Embryonic facial prominence (tissue), 1 donor: Measurements from ENCODE around the gene BPIFA1.

Experiments used
- DNase-seq: peaks from one replicate; pipeline ENCODE4 v3.0.0-alpha.2; 2016; ENCODE audit errors: extremely low spot score

BPIFA1 gene

DNA sequence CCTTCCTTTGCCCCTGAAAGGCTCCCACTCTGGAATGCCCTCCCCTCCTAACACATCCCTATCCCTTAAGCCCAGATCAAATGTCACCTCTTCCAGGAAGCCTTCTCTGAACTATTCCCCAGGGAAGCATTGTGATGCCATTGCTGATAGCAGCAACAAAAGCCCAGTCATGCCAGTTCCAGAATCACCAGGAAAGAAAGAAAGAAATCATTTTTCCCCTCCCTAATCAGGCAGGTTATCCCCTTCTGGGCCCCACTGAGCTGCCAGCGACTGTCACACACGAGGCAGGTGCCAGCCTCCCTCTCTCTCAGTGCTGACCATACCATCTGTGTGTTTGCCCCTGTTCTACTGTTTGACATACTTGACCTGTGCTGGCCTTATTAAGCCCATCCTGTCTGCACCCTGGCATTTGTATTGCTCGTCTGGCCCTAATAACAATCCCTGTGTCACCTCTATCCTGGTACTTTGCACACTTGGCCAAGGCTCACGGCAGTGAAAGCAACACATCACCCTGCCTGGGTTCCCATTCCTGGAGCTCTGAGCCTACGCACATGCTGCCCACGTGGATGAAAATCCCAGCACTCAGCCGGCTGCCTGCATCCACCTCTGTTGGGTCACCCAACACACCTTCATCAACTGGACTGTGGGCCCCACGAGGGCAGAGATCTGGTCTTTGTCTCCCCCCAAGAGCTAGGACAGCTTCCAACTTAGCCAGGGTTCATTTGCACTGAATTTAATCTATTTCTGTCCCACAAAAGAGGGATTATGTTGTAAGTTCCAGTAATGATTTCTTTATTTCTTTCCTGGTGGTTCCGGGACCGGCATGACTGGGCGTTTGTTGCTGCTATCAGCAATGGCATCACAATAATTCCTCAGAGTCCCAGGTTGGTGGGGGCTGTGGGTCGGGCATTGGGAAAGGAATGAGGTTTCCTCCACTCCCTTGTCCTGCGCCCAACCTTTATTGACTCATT, 42.0 kb downstream of the BPIFA1 start:
- no peak for DNase-seq

GRCh38 chr20:33278700-33279099, 42.9 kb downstream of the BPIFA1 start:
- no peak for DNase-seq

- DNase-seq = no peak
Measured at GRCh38 chr20:33279261-33279910, 43.6 kb downstream of the BPIFA1 start.

- no peak for DNase-seq
Measured at GRCh38 chr20:33280000-33280680, 44.3 kb downstream of the BPIFA1 start.

GRCh38 chr20:33280775-33281174, 45.0 kb downstream of the BPIFA1 start:
- DNase-seq = no peak

DNA sequence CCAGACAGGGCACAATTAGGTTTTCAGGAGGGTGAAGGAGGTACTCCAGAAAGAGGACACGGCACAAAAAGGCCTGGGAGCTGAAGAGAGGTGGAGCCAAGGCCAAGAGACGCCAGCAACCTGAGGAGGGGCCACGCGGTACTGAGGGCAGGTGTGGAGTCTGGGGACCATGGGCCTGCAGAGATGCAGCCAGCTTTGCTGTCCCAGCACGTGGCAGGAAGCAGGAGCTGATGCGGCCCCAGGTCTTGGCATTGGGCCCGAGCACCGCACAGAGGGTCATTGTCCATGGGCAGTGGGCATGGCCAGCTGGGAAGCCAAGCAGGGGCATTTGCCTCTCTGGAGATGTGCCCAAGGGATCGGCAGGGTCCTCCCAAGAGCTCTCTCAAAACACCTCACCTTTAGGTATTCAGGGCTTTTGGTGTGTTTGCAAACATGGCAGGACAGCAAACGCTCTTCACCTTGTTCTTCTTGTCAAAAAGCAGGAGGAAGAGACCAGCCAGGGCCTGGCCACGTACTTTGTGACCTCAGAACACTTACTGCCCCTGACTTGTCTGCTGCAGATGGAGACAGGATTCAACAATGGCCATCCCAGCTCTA, 45.9 kb downstream of the BPIFA1 start:
- no peak for DNase-seq

DNA sequence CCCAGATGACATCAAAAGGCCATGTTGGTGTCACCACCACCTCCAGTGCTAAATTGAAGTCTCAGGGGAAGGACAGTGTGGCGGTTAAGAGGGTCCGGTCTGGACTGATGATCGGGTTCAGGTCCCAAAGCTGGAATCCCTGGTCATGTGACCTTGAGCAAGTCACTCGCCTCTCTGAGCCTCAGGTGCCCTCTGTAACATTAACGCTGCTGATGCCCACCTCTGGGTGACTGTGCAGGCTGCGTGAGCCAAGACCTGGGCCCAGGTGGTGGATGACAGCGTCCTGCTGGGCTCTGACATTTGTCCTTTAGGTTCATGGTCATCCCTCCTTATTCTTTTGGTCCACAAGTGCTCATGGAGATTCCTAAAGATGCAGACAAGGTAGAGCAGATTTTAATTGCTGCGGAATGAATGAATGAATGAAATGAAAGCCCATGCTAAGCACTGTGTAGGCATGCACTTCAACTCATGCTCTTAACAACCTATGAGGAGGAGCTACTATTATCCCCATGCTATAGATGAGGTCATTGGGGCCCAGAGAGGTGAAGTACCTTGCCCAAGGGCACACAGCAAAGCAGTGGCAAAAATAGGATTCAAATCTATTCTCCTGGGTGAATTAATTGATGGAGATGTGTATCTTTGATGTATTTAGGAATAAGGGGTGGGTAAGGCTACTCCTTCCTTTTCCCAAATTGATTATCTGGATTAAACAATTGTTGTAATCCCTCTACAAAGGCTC, 46.6 kb downstream of the BPIFA1 start:
- no peak for DNase-seq

DNA sequence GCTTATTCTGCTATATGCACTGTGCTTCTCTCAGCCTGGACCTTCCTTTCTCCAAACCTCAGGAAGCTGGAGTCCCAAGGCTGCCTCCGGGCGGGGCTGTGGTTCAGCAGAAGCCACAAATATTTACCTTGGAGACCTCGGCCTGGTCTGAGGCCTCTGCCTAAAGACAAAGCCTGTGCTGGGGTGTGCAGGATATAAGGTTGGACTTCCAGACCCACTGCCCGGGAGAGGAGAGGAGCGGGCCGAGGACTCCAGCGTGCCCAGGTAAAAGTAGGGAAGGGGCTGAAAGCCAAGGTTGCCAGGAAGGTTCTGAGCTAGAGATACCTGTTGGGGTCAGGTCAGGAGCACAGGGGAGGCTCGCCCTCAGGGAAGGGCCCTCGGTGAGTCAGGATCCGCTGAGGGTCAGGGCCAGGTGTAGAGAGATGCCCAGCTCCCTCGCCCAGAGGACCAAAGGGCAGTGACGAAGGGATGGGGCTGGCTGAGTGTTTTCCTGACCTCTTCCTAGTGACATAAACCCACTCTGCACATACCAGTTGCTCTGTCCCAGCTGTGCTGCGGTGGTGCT, 47.3 kb downstream of the BPIFA1 start, which contains the start of gene BPIFB1:
TSS of gene BPIFB1 (plus strand) at position 224 of the 565 bp plus-strand sequence. CDS start 2,860 bp downstream, outside the sequence.
- no peak for DNase-seq

- DNase-seq = no peak
Measured at GRCh38 chr20:33284284-33284683, 48.5 kb downstream of the BPIFA1 start.

DNA sequence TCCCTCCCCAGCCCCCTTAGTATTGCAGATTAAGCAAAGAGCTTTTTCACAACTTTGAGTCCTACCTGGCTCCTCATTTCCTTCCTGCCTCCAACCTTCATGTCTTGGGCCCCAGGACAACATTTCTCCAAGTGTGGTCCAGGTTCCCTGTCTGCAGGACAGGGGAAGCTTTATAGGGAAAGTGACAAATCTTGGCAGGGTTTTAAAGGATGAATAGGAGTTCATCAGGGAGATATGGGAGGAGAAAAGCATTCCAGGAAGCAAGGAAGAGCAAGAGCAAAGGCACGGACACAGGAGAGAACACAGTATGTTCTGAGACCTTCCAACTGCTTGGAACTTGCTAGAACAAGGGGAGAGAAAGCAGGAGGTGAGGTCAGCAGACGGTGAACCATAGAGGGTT, 49.1 kb downstream of the BPIFA1 start:
- no peak for DNase-seq

DNA sequence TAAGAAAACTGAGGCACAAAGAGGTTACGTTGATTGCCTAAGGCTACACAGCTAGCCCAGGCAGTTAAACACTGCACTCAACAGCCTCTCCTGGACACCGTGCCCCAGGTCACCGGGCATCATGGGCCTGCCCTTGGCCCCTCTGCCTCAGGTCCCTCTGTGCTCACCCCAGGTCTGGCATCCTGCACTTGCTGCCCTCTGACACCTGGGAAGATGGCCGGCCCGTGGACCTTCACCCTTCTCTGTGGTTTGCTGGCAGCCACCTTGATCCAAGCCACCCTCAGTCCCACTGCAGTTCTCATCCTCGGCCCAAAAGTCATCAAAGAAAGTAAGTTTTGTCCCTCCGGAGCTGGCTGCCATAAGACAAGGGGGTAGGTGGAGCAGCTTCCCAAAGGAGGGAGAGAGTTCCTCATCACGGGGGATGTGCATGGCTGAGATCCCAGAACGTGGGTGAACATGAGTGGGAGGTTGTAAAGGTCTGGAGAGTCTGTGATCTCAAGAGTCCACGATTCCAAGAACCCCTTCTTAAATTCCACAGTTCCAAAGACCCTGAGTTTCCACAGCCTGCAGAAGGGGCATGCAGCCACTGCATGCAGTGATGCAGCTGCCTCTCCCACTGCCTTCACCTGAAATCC, 50.2 kb downstream of the BPIFA1 start:
- DNase-seq = no peak

DNA sequence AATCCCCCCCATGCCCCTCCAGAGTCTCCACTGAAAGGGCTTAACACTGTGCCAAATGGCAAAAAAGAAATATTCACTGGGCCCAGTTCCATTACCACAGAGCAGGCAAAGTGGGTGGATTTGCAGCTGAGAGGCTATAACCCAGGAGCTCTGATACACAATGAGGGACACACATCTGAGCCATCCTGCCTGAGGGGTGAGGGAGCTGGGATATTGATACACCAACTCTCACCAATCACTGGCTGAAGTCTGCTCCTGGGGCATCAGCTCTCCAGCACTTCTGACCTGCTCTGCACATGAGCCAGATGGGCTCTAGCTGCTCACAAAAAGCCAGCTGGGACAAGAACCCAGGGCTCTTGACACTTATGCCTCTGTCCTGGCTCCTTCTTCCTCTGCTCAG, 52.1 kb downstream of the BPIFA1 start:
- DNase-seq = no peak

GRCh38 chr20:33290852-33291251, 55.1 kb downstream of the BPIFA1 start:
- no peak for DNase-seq

DNA sequence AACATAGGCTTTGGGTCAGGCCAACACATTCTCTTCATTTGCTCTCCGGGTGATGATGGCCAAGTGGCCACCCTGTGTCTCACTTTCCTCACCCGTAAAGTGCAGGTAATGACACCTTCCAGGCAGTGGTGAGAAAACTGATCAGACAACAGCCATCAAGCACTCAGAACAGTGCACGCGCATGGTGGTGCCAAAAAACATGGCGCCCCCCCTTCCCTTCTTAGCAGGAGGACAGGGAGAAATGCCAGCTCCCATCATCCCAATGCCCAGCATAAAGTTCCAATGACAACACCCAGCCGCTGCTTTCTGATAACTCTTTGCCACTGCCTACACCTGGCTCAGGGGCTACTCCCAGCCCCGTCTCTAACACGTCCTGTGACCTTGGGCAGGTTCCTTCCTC, 55.6 kb downstream of the BPIFA1 start:
- no peak for DNase-seq

DNA sequence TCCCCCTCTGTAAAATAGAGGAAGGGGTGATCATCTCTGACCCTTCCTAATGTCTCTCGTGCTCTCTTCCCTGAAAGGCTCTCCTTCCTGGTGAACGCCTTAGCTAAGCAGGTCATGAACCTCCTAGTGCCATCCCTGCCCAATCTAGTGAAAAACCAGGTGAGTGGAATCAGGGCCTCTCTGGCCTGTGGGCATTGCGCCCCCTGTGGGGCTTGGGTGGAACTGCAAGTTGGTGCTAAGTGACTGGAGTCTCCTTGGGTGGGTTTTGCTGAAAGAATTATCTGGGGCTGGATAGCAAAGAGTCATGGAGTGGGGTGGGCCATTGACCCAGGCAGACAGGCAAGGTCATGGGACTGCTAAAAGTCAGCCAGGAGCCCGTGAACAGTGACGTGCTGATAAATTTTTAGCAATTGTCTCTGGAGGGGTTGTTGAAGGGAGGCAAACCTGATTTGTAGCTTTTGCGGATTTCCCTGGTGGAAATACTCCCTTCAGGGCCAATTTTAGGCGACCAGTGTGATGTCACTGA, 56.1 kb downstream of the BPIFA1 start:
- no peak for DNase-seq
